ENCODE data around the gene ANKRD12. TPM values are rescaled to one million over a fixed set of nuclear protein-coding genes. Genes with fewer than 3 reads are reported as not detected.

Gene ANKRD12
- total and polyA plus RNA-seq, 2 donors (not counting 1 experiment from before 2014, with no cell fraction given): 8.0 to 183 TPM

DNA sequence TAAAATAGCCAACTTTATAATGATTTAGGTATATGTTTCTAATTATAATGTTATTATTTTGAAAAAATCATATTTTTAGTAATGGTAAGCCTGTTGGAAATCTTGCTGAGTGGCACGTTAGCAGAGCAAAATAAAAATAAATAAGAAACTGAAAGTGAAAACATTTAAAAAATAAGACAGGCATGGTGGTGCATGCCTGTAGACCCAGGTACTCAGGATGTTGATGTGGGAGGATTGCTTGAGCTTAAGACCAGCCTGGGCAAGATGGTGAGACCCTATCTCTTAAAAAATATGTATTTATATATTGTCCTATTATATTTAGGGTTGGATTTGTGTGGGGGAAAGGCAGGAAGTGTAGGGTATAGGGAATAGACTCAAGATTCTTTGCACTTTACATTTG lies 15.8 kb upstream of the ANKRD12 start:
- Histone ChIP-seq H3K27ac (ENCODE audit: low read length in 2 of 2) (peak overlapping the region; percentile 43 to 58), H4K20me1 (ENCODE audit: control insufficient read depth, insufficient read depth, low read length, poor library complexity, severe bottlenecking) (no peaks in the 10 kb centered on the region), H3K4me2 (replicated peaks; ENCODE audit: low read depth, low read length, poor library complexity, severe bottlenecking) (peak overlapping the region; percentile 56), H3K27me3 (replicated peaks in 1 of 4; ENCODE audit: control extremely low read depth in 1 of 4, control insufficient read depth in 3 of 4, insufficient read depth in 4 of 4, low read length in 3 of 4) (no peaks in the 10 kb centered on the region), H3K79me2 (ENCODE audit: control insufficient read depth, insufficient read depth, low read length) (peaks cover 95% of the 10 kb centered on the region), H3K36me3 (replicated peaks in 1 of 2; ENCODE audit: control extremely low read depth in 1 of 2, control insufficient read depth in 1 of 2, extremely low read depth in 1 of 2, insufficient read depth in 2 of 2, low read length in 1 of 2) (peaks cover 13 to 53% of the 10 kb centered on the region in 2 experiments), H3K4me1 (ENCODE audit: control insufficient read depth in 2 of 2, insufficient read depth in 2 of 2, low read length in 2 of 2) (peaks cover 40 to 60% of the 10 kb centered on the region in 2 donors), H2AFZ (ENCODE audit: insufficient read depth, low read depth, low read length, poor library complexity, severe bottlenecking) (no peak overlapping the region), H3K9me3 (ENCODE audit: control extremely low read depth in 1 of 3, control insufficient read depth in 2 of 3, insufficient read depth in 1 of 3, low read length in 2 of 3) (no peaks in the 10 kb centered on the region), H3K9ac (ENCODE audit: low read length) (no peak overlapping the region), H3K4me3 (ENCODE audit: control extremely low read depth in 1 of 5, extremely low read depth in 1 of 5, insufficient read depth in 1 of 5, low read depth in 2 of 5, low read length in 4 of 5) (peak overlapping the region in 1 of 5 experiments; percentile 34)
- Mint-ChIP-seq H3K27me3 (no peaks in the 10 kb centered on the region), H3K4me3 (peak overlapping the region; percentile 38), H3K4me1 (peaks cover 49% of the 10 kb centered on the region), H3K27ac (peak overlapping the region; percentile 29), H3K9me3 (ENCODE audit: insufficient read depth) (no peaks in the 10 kb centered on the region)
- WGBS (ENCODE audit: insufficient coverage): no CpG with 5 or more reads among the region's 1 CpG
- DNase-seq (peak; percentile 38), ATAC-seq (ENCODE audit: low read depth) (no peak)
- intact Hi-C loops (cut with micrococcal nuclease): no loop called here
- ChIA-PET POLR2A (interaction anchor here (1.3 kb wide), 1 partner anchor 15 kb away, joined by 3 read pairs; no protein-coding TSS in a partner anchor), CTCF (interaction anchor here (3.1 kb wide), 1 partner anchor 18 kb away, joined by 16 read pairs; no protein-coding TSS in a partner anchor)
- TF ChIP-seq, protein P1, sequence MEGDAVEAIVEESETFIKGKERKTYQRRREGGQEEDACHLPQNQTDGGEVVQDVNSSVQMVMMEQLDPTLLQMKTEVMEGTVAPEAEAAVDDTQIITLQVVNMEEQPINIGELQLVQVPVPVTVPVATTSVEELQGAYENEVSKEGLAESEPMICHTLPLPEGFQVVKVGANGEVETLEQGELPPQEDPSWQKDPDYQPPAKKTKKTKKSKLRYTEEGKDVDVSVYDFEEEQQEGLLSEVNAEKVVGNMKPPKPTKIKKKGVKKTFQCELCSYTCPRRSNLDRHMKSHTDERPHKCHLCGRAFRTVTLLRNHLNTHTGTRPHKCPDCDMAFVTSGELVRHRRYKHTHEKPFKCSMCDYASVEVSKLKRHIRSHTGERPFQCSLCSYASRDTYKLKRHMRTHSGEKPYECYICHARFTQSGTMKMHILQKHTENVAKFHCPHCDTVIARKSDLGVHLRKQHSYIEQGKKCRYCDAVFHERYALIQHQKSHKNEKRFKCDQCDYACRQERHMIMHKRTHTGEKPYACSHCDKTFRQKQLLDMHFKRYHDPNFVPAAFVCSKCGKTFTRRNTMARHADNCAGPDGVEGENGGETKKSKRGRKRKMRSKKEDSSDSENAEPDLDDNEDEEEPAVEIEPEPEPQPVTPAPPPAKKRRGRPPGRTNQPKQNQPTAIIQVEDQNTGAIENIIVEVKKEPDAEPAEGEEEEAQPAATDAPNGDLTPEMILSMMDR (IDR thresholded peaks at IDR 0.05): no peak
- no peak for TF ChIP-seq EZH2 (IDR thresholded peaks at IDR 0.05; ENCODE audit: borderline replicate concordance, insufficient read depth, low read depth, low read length, poor library complexity, severe bottlenecking)

DNA sequence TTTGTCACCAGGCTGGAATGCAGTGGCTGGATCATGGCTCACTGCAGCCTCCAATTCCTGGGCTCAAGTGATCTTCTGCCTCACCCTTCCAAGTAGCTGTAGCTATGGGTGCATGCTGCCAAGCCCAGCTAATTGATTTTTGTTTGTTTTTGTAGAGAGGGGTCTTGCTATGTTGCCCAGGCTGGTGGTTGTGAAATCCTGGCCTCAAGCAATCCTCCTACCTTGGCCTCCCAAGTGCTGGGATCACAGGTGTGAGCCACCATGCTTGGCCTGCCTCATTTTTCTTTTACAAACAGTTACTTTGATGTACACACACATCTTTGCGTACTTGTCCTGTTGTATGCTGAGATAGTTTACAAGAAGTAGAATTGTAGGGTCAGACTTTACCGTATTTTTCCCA lies 13.1 kb upstream of the ANKRD12 start:
- TF ChIP-seq, protein P1 (IDR thresholded peaks at IDR 0.05): no peak
- TF ChIP-seq EZH2 (IDR thresholded peaks at IDR 0.05; ENCODE audit: borderline replicate concordance, insufficient read depth, low read depth, low read length, poor library complexity, severe bottlenecking): no peak
- Histone ChIP-seq H3K4me1 (ENCODE audit: control insufficient read depth in 2 of 2, insufficient read depth in 2 of 2, low read length in 2 of 2) (peaks cover 14 to 33% of the 10 kb centered on the region in 2 donors), H3K27me3 (replicated peaks in 1 of 4; ENCODE audit: control extremely low read depth in 1 of 4, control insufficient read depth in 3 of 4, insufficient read depth in 4 of 4, low read length in 3 of 4) (no peaks in the 10 kb centered on the region), H3K9me3 (ENCODE audit: control extremely low read depth in 1 of 3, control insufficient read depth in 2 of 3, insufficient read depth in 1 of 3, low read length in 2 of 3) (no peaks in the 10 kb centered on the region), H3K9ac (ENCODE audit: low read length) (no peak overlapping the region), H4K20me1 (ENCODE audit: control insufficient read depth, insufficient read depth, low read length, poor library complexity, severe bottlenecking) (no peaks in the 10 kb centered on the region), H3K4me3 (ENCODE audit: control extremely low read depth in 1 of 5, extremely low read depth in 1 of 5, insufficient read depth in 1 of 5, low read depth in 2 of 5, low read length in 4 of 5) (no peak overlapping the region), H3K27ac (ENCODE audit: low read length in 2 of 2) (peak overlapping the region in 1 of 2 donors; percentile 18), H3K79me2 (ENCODE audit: control insufficient read depth, insufficient read depth, low read length) (peaks cover 88% of the 10 kb centered on the region), H3K4me2 (replicated peaks; ENCODE audit: low read depth, low read length, poor library complexity, severe bottlenecking) (no peak overlapping the region), H2AFZ (ENCODE audit: insufficient read depth, low read depth, low read length, poor library complexity, severe bottlenecking) (no peak overlapping the region), H3K36me3 (replicated peaks in 1 of 2; ENCODE audit: control extremely low read depth in 1 of 2, control insufficient read depth in 1 of 2, extremely low read depth in 1 of 2, insufficient read depth in 2 of 2, low read length in 1 of 2) (peaks cover 22 to 74% of the 10 kb centered on the region in 2 experiments)
- Mint-ChIP-seq H3K4me1 (peaks cover 29% of the 10 kb centered on the region), H3K9me3 (ENCODE audit: insufficient read depth) (no peaks in the 10 kb centered on the region), H3K4me3 (no peak overlapping the region), H3K27ac (no peak overlapping the region), H3K27me3 (no peaks in the 10 kb centered on the region)
- ATAC-seq (ENCODE audit: low read depth) (no peak), DNase-seq (no peak)
- WGBS (ENCODE audit: insufficient coverage): no CpG with 5 or more reads among the region's 2 CpGs
- intact Hi-C loops (cut with micrococcal nuclease): no loop called here
- POLR2A ChIA-PET: interaction anchor here (0.7 kb wide), 1 partner anchor 50 kb away, joined by 6 read pairs; no protein-coding TSS in a partner anchor
- CTCF ChIA-PET: no interaction called here

All from B cell (primary cell).